Activated naive CD8-positive, alpha-beta T cell (primary cell): ENCODE measurements around the gene TBC1D16.

ENCODE experiments used
- H3K27ac Mint-ChIP-seq: one replicate; pipeline ENCODE4 v1.8.0; 2021; ENCODE audit warnings: mixed read lengths
- H3K27me3 Mint-ChIP-seq: one replicate; pipeline ENCODE4 v1.8.0; 2021; ENCODE audit warnings: mixed read lengths
- H3K36me3 Mint-ChIP-seq: one replicate; pipeline ENCODE4 v1.8.0; 2021; ENCODE audit warnings: mixed read lengths
- H3K4me1 Mint-ChIP-seq: one replicate; pipeline ENCODE4 v1.8.0; 2021; ENCODE audit warnings: low read depth, mixed read lengths
- H3K4me3 Mint-ChIP-seq: one replicate; pipeline ENCODE4 v1.8.0; 2021; ENCODE audit warnings: mild to moderate bottlenecking, mixed read lengths
- H3K9me3 Mint-ChIP-seq: one replicate; pipeline ENCODE4 v1.8.0; 2021; ENCODE audit warnings: low read depth, mixed read lengths

TBC1D16 gene

GRCh38 chr17:79916991-79917901, 118.4 kb downstream of the TBC1D16 start:
- Mint-ChIP-seq H3K36me3 (no peaks in the 10 kb centered on the region), H3K4me1 (no peaks in the 10 kb centered on the region), H3K4me3 (no peak overlapping the region), H3K27me3 (peaks cover 3% of the 10 kb centered on the region), H3K27ac (no peak overlapping the region), H3K9me3 (no peaks in the 10 kb centered on the region)

GRCh38 chr17:79916506-79916905, 119.2 kb downstream of the TBC1D16 start:
- H3K9me3 Mint-ChIP-seq = no peaks in the 10 kb centered on the region
- H3K27me3 Mint-ChIP-seq = peaks cover 3% of the 10 kb centered on the region
- no peak overlapping the region for H3K4me3 Mint-ChIP-seq
- H3K27ac Mint-ChIP-seq = no peak overlapping the region
- H3K4me1 Mint-ChIP-seq = no peaks in the 10 kb centered on the region
- no peaks in the 10 kb centered on the region for H3K36me3 Mint-ChIP-seq

GRCh38 chr17:79915850-79916430, 119.7 kb downstream of the TBC1D16 start:
- peaks cover 3% of the 10 kb centered on the region for H3K27me3 Mint-ChIP-seq
- no peak overlapping the region for H3K27ac Mint-ChIP-seq
- H3K4me3 Mint-ChIP-seq = no peak overlapping the region
- no peaks in the 10 kb centered on the region for H3K4me1 Mint-ChIP-seq
- no peaks in the 10 kb centered on the region for H3K9me3 Mint-ChIP-seq
- H3K36me3 Mint-ChIP-seq = no peaks in the 10 kb centered on the region

GRCh38 chr17:79914813-79915740, 120.6 kb downstream of the TBC1D16 start:
- H3K27me3 Mint-ChIP-seq = peaks cover 3% of the 10 kb centered on the region
- H3K4me3 Mint-ChIP-seq = no peak overlapping the region
- H3K27ac Mint-ChIP-seq = no peak overlapping the region
- no peaks in the 10 kb centered on the region for H3K4me1 Mint-ChIP-seq
- no peaks in the 10 kb centered on the region for H3K9me3 Mint-ChIP-seq
- H3K36me3 Mint-ChIP-seq = no peaks in the 10 kb centered on the region

GRCh38 chr17:79913896-79914812, 121.5 kb downstream of the TBC1D16 start:
- Mint-ChIP-seq H3K27ac (no peak overlapping the region), H3K4me1 (no peaks in the 10 kb centered on the region), H3K36me3 (no peaks in the 10 kb centered on the region), H3K9me3 (no peaks in the 10 kb centered on the region), H3K4me3 (no peak overlapping the region), H3K27me3 (peaks cover 4% of the 10 kb centered on the region)

- Mint-ChIP-seq H3K4me3 (no peak overlapping the region), H3K36me3 (no peaks in the 10 kb centered on the region)
These were observed 122.2 kb downstream of the TBC1D16 start for GRCh38 chr17:79913451-79913850.

GRCh38 chr17:79912552-79913330, 122.9 kb downstream of the TBC1D16 start:
- Mint-ChIP-seq H3K27me3 (peaks cover 4% of the 10 kb centered on the region), H3K36me3 (no peaks in the 10 kb centered on the region), H3K9me3 (no peaks in the 10 kb centered on the region), H3K27ac (no peak overlapping the region), H3K4me3 (no peak overlapping the region), H3K4me1 (no peaks in the 10 kb centered on the region)

More at GRCh38 chr17:79913451-79913850, 122.2 kb downstream of the TBC1D16 start:
- Mint-ChIP-seq H3K9me3 (no peaks in the 10 kb centered on the region), H3K27me3 (peaks cover 4% of the 10 kb centered on the region), H3K27ac (no peak overlapping the region), H3K4me1 (no peaks in the 10 kb centered on the region)

GRCh38 chr17:79911430-79912399, 124.0 kb downstream of the TBC1D16 start:
- Mint-ChIP-seq H3K27me3 (peaks cover 4% of the 10 kb centered on the region), H3K9me3 (no peaks in the 10 kb centered on the region), H3K4me1 (no peaks in the 10 kb centered on the region), H3K27ac (no peak overlapping the region), H3K4me3 (no peak overlapping the region), H3K36me3 (no peaks in the 10 kb centered on the region)

- H3K4me3 Mint-ChIP-seq = no peak overlapping the region
- peaks cover 1% of the 10 kb centered on the region for H3K27me3 Mint-ChIP-seq
- no peaks in the 10 kb centered on the region for H3K4me1 Mint-ChIP-seq
- H3K36me3 Mint-ChIP-seq = no peaks in the 10 kb centered on the region
- no peaks in the 10 kb centered on the region for H3K9me3 Mint-ChIP-seq
- H3K27ac Mint-ChIP-seq = no peak overlapping the region
These were observed 124.7 kb downstream of the TBC1D16 start for GRCh38 chr17:79910985-79911361.

- peaks cover 3% of the 10 kb centered on the region for H3K27me3 Mint-ChIP-seq
- H3K27ac Mint-ChIP-seq = no peak overlapping the region
- no peaks in the 10 kb centered on the region for H3K9me3 Mint-ChIP-seq
- H3K4me3 Mint-ChIP-seq = no peak overlapping the region
- H3K36me3 Mint-ChIP-seq = no peaks in the 10 kb centered on the region
- H3K4me1 Mint-ChIP-seq = no peaks in the 10 kb centered on the region
These were observed 126.6 kb downstream of the TBC1D16 start for GRCh38 chr17:79909121-79909520.

- H3K9me3 Mint-ChIP-seq = no peaks in the 10 kb centered on the region
- H3K27ac Mint-ChIP-seq = no peak overlapping the region
- no peaks in the 10 kb centered on the region for H3K4me1 Mint-ChIP-seq
These were observed 127.8 kb downstream of the TBC1D16 start for GRCh38 chr17:79907850-79908249.

GRCh38 chr17:79907217-79907715, 128.4 kb downstream of the TBC1D16 start:
- Mint-ChIP-seq H3K27me3 (peaks cover 3% of the 10 kb centered on the region), H3K4me3 (no peak overlapping the region), H3K27ac (no peak overlapping the region), H3K4me1 (no peaks in the 10 kb centered on the region), H3K9me3 (no peaks in the 10 kb centered on the region), H3K36me3 (no peaks in the 10 kb centered on the region)

More at GRCh38 chr17:79907850-79908249, 127.8 kb downstream of the TBC1D16 start:
- Mint-ChIP-seq H3K4me3 (no peak overlapping the region), H3K36me3 (no peaks in the 10 kb centered on the region), H3K27me3 (peaks cover 3% of the 10 kb centered on the region)
